PFSK-1 (cell line): ENCODE data around the gene TLCD5.

Experiments used
- POLR2AphosphoS5 ChIP-seq: IDR thresholded peaks from 2 replicates; pipeline ENCODE4 v1.6.1; 2012; ENCODE audit warnings: low read depth, mild to moderate bottlenecking, control low read depth, low read length, moderate library complexity
- SIN3A ChIP-seq: IDR thresholded peaks from 2 replicates; pipeline ENCODE4 v1.6.1; 2012; ENCODE audit warnings: mild to moderate bottlenecking, low read length, moderate library complexity, borderline replicate concordance; ENCODE audit not compliant: insufficient read depth
- TAF1 ChIP-seq: IDR thresholded peaks from 2 replicates; pipeline ENCODE4 v1.6.1; 2012; ENCODE audit warnings: low read length, control low read depth, borderline replicate concordance; ENCODE audit not compliant: insufficient read depth
- TF ChIP-seq, protein P1 (sequence below), 2 experiments: IDR thresholded peaks; 2 replicates each; pipeline versions ENCODE4 v1.6.1 to v1.8.0; 2011 to 2012; ENCODE audit warnings: low read depth in 2 of 2, low read length in 2 of 2, control low read depth in 1 of 2, inconsistent platforms in 1 of 2, mild to moderate bottlenecking in 1 of 2, moderate library complexity in 1 of 2; ENCODE audit not compliant: insufficient read depth in 1 of 2

DNA sequence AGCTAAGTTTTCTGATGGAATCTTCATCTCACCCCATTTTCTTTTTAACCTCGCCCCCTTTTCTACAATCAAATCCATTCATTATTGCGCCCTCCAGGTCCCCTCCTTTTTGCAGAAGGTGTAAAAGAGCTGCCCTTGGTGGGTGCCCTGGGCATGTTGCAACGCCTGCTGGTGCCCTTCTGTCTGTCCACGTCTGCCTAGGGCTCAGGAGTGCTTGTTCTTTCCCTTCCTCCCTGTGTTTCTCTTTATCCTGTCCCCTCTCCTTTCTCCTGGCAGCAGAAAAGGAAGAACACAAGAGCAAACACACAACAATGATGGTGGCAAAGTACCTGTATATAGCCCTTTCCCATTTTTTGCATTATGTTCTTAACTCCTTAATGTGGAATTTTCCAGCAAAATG, 6.2 kb upstream of the TLCD5 start:
- TF ChIP-seq TAF1 (no peak), POLR2AphosphoS5 (no peak), SIN3A (no peak)
- TF ChIP-seq, protein P1, sequence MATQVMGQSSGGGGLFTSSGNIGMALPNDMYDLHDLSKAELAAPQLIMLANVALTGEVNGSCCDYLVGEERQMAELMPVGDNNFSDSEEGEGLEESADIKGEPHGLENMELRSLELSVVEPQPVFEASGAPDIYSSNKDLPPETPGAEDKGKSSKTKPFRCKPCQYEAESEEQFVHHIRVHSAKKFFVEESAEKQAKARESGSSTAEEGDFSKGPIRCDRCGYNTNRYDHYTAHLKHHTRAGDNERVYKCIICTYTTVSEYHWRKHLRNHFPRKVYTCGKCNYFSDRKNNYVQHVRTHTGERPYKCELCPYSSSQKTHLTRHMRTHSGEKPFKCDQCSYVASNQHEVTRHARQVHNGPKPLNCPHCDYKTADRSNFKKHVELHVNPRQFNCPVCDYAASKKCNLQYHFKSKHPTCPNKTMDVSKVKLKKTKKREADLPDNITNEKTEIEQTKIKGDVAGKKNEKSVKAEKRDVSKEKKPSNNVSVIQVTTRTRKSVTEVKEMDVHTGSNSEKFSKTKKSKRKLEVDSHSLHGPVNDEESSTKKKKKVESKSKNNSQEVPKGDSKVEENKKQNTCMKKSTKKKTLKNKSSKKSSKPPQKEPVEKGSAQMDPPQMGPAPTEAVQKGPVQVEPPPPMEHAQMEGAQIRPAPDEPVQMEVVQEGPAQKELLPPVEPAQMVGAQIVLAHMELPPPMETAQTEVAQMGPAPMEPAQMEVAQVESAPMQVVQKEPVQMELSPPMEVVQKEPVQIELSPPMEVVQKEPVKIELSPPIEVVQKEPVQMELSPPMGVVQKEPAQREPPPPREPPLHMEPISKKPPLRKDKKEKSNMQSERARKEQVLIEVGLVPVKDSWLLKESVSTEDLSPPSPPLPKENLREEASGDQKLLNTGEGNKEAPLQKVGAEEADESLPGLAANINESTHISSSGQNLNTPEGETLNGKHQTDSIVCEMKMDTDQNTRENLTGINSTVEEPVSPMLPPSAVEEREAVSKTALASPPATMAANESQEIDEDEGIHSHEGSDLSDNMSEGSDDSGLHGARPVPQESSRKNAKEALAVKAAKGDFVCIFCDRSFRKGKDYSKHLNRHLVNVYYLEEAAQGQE (IDR thresholded peaks at IDR 0.05; ENCODE audit: insufficient read depth in 1 of 2, low read depth in 2 of 2, low read length in 2 of 2): no peak
